Measurements from ENCODE around the gene S1PR4. TPM values are rescaled to one million over a fixed set of nuclear protein-coding genes. Genes with fewer than 3 reads are reported as not detected.
A peak's percentile ranks its signal among the peaks of the same experiment; 100 is the strongest.

S1PR4 gene
- total and polyA plus RNA-seq, 2 of the 13 experiments (the other 11 are each of a cell fraction or from before 2014, with no cell fraction given): 0.07 to 0.09 TPM

GRCh38 chr19:3210347-3211017 is 31.9 kb downstream of the S1PR4 start (continued):
- TF ChIP-seq KIAA2018 (CRISPR knock-in tag; IDR thresholded peaks at IDR 0.05; ENCODE audit: borderline replicate concordance) (no peak), STAG1 (CRISPR knock-in tag; IDR thresholded peaks at IDR 0.05) (peak; percentile 34), ZKSCAN1 (IDR thresholded peaks at IDR 0.05; ENCODE audit: low read length) (no peak), YY1 (IDR thresholded peaks at IDR 0.05; ENCODE audit: insufficient read depth, insufficient replicate concordance, low read depth, low read length) (no peak), E2F2 (CRISPR knock-in tag; IDR thresholded peaks at IDR 0.05; ENCODE audit: borderline replicate concordance) (no peak), NFYC (CRISPR knock-in tag; IDR thresholded peaks at IDR 0.05) (no peak), MAF1 (CRISPR knock-in tag; IDR thresholded peaks at IDR 0.05; ENCODE audit: borderline replicate concordance) (no peak), NCOA1 (CRISPR knock-in tag; IDR thresholded peaks at IDR 0.05) (no peak), MIER3 (CRISPR knock-in tag; IDR thresholded peaks at IDR 0.05; ENCODE audit: borderline replicate concordance) (no peak), ZNF275 (CRISPR knock-in tag; IDR thresholded peaks at IDR 0.05; ENCODE audit: borderline replicate concordance) (no peak), ZNF382 (CRISPR knock-in tag; IDR thresholded peaks at IDR 0.05; ENCODE audit: borderline replicate concordance) (no peak), SRSF9 (IDR thresholded peaks at IDR 0.05; ENCODE audit: borderline replicate concordance, insufficient read depth, low read depth, low read length, poor library complexity, severe bottlenecking) (no peak), SOX6 (IDR thresholded peaks at IDR 0.05) (no peak), SOX6 (CRISPR knock-in tag; IDR thresholded peaks at IDR 0.05) (no peak), HIVEP1 (CRISPR knock-in tag; IDR thresholded peaks at IDR 0.05) (no peak), KDM6A (CRISPR knock-in tag; IDR thresholded peaks at IDR 0.05; ENCODE audit: low read depth) (no peak), NCOA5 (CRISPR knock-in tag; IDR thresholded peaks at IDR 0.05) (no peak), ZBTB25 (CRISPR knock-in tag; IDR thresholded peaks at IDR 0.05) (no peak), ZNF546 (CRISPR knock-in tag; conservative IDR thresholded peaks at IDR 0.05) (no peak)

Data from HepG2 (cell line).